GM12801 (cell line): ENCODE measurements around the gene PRR35.

Experiments
- CTCF ChIP-seq: IDR thresholded peaks from one replicate; pipeline ENCODE4 v1.5.1; 2011; ENCODE audit warnings: control low read depth; ENCODE audit not compliant: insufficient read length; ENCODE audit errors: extremely low read depth

Gene PRR35

GRCh38 chr16:572865-573650 is 12.9 kb downstream of the PRR35 start:
- TF ChIP-seq CTCF = no peak

GRCh38 chr16:574021-574760 is 14.0 kb downstream of the PRR35 start:
- no peak for TF ChIP-seq CTCF

- TF ChIP-seq CTCF = no peak
These were observed 15.4 kb downstream of the PRR35 start for GRCh38 chr16:575354-576196.

GRCh38 chr16:576197-576822 is 16.1 kb downstream of the PRR35 start:
- no peak for TF ChIP-seq CTCF

GRCh38 chr16:576823-577201 is 16.6 kb downstream of the PRR35 start:
- TF ChIP-seq CTCF = no peak

- TF ChIP-seq CTCF = no peak
These were observed 17.6 kb downstream of the PRR35 start for GRCh38 chr16:577796-578195.
